Measurements from ENCODE around the gene KLHDC4. TPM values are rescaled to one million over a fixed set of nuclear protein-coding genes. Genes with fewer than 3 reads are reported as not detected.

The KLHDC4 gene
- total RNA-seq, 5 donors from 2014 or later (not counting 1 experiment from before 2014, with no cell fraction given), result 104 to 136 (median 116) TPM

GRCh38 chr16:87667946-87668345, 97.8 kb downstream of the KLHDC4 start:
- no peak overlapping the region for H3K27ac ChIP-seq (ENCODE audit: low read length)
- Mint-ChIP-seq H3K27ac (no peak overlapping the region), H3K9me3 (no peaks in the 10 kb centered on the region), H3K4me1 (no peaks in the 10 kb centered on the region), H3K4me3 (no peak overlapping the region), H3K27me3 (peaks cover 0 to 8% of the 10 kb centered on the region in 2 donors), H3K36me3 (no peaks in the 10 kb centered on the region)
- H3K27me3 ChIP-seq (replicated peaks in 1 of 2; ENCODE audit: control insufficient read depth in 2 of 2, extremely low read depth in 1 of 2, insufficient read depth in 2 of 2, low read length in 1 of 2), result peaks cover 0 to 34% of the 10 kb centered on the region in 2 experiments
- whole genome bisulfite sequencing (ENCODE audit: insufficient coverage), result 90% methylated on average over 19 of the region's 19 CpGs
- ChIA-PET CTCF (no interaction called here), POLR2A (no interaction called here)
- no peak for ATAC-seq (replicated peaks in 1 of 4)
- no peak for DNase-seq
- no peaks in the 10 kb centered on the region for H3K4me1 ChIP-seq (ENCODE audit: control insufficient read depth in 1 of 2, extremely low read depth in 1 of 2, insufficient read depth in 2 of 2, low read length in 2 of 2)
- no peak overlapping the region for H3K4me3 ChIP-seq (ENCODE audit: control insufficient read depth in 1 of 2, extremely low read depth in 1 of 2, low read length in 1 of 2)
- no peaks in the 10 kb centered on the region for H3K36me3 ChIP-seq (ENCODE audit: control insufficient read depth in 2 of 2, extremely low read depth in 1 of 2, insufficient read depth in 1 of 2, low read length in 1 of 2)
- no peaks in the 10 kb centered on the region for H3K9me3 ChIP-seq

GRCh38 chr16:87667443-87667842, 98.3 kb downstream of the KLHDC4 start:
- H3K9me3 Mint-ChIP-seq, result no peaks in the 10 kb centered on the region
- Histone ChIP-seq H3K27ac (ENCODE audit: low read length) (no peak overlapping the region), H3K4me1 (ENCODE audit: control insufficient read depth in 1 of 2, extremely low read depth in 1 of 2, insufficient read depth in 2 of 2, low read length in 2 of 2) (no peaks in the 10 kb centered on the region), H3K36me3 (ENCODE audit: control insufficient read depth in 2 of 2, extremely low read depth in 1 of 2, insufficient read depth in 1 of 2, low read length in 1 of 2) (no peaks in the 10 kb centered on the region), H3K27me3 (replicated peaks in 1 of 2; ENCODE audit: control insufficient read depth in 2 of 2, extremely low read depth in 1 of 2, insufficient read depth in 2 of 2, low read length in 1 of 2) (peaks cover 0 to 37% of the 10 kb centered on the region in 2 experiments), H3K9me3 (no peaks in the 10 kb centered on the region), H3K4me3 (ENCODE audit: control insufficient read depth in 1 of 2, extremely low read depth in 1 of 2, low read length in 1 of 2) (no peak overlapping the region)
- H3K27ac Mint-ChIP-seq, result no peak overlapping the region
- H3K36me3 Mint-ChIP-seq, result no peaks in the 10 kb centered on the region
- DNase-seq (no peak), ATAC-seq (replicated peaks in 1 of 4) (no peak)
- CTCF ChIA-PET, result no interaction called here
- no peaks in the 10 kb centered on the region for H3K4me1 Mint-ChIP-seq
- H3K27me3 Mint-ChIP-seq, result peaks cover 0 to 11% of the 10 kb centered on the region in 2 donors
- POLR2A ChIA-PET, result no interaction called here
- no peak overlapping the region for H3K4me3 Mint-ChIP-seq
- 74% methylated on average over 6 of the region's 7 CpGs for WGBS (ENCODE audit: insufficient coverage)

- no peak for ATAC-seq (replicated peaks in 1 of 4)
- CTCF ChIA-PET, result interaction anchor here in 1 of 2 donors (0.5 kb wide), 1 partner anchor 112 kb away, joined by 4 read pairs; no protein-coding TSS in a partner anchor
Observed at GRCh38 chr16:87666919-87667318, 98.9 kb downstream of the KLHDC4 start.

GRCh38 chr16:87665193-87665592, 100.6 kb downstream of the KLHDC4 start:
- POLR2A ChIA-PET, result no interaction called here
- Histone ChIP-seq H3K36me3 (ENCODE audit: control insufficient read depth in 2 of 2, extremely low read depth in 1 of 2, insufficient read depth in 1 of 2, low read length in 1 of 2) (no peaks in the 10 kb centered on the region), H3K4me1 (ENCODE audit: control insufficient read depth in 1 of 2, extremely low read depth in 1 of 2, insufficient read depth in 2 of 2, low read length in 2 of 2) (no peaks in the 10 kb centered on the region), H3K4me3 (ENCODE audit: control insufficient read depth in 1 of 2, extremely low read depth in 1 of 2, low read length in 1 of 2) (no peak overlapping the region), H3K27ac (ENCODE audit: low read length) (no peak overlapping the region), H3K27me3 (replicated peaks in 1 of 2; ENCODE audit: control insufficient read depth in 2 of 2, extremely low read depth in 1 of 2, insufficient read depth in 2 of 2, low read length in 1 of 2) (peaks cover 0 to 54% of the 10 kb centered on the region in 2 experiments), H3K9me3 (no peaks in the 10 kb centered on the region)
- no peaks in the 10 kb centered on the region for H3K36me3 Mint-ChIP-seq
- DNase-seq (no peak), ATAC-seq (replicated peaks in 1 of 4) (no peak)
- CTCF ChIA-PET, result no interaction called here
- no peaks in the 10 kb centered on the region for H3K9me3 Mint-ChIP-seq
- H3K27ac Mint-ChIP-seq, result no peak overlapping the region
- peaks cover 4 to 29% of the 10 kb centered on the region in 2 donors for H3K27me3 Mint-ChIP-seq
- WGBS (ENCODE audit: insufficient coverage), result 97% methylated on average over 6 of the region's 15 CpGs
- peaks cover 0 to 4% (median 0%) of the 10 kb centered on the region in 3 donors for H3K4me1 Mint-ChIP-seq
- H3K4me3 Mint-ChIP-seq, result no peak overlapping the region

More at GRCh38 chr16:87666919-87667318, 98.9 kb downstream of the KLHDC4 start:
- 70% methylated on average over 15 of the region's 16 CpGs for WGBS (ENCODE audit: insufficient coverage)
- H3K27ac ChIP-seq (ENCODE audit: low read length), result no peak overlapping the region
- no peak for DNase-seq
- no peak overlapping the region for H3K4me3 ChIP-seq (ENCODE audit: control insufficient read depth in 1 of 2, extremely low read depth in 1 of 2, low read length in 1 of 2)
- no peaks in the 10 kb centered on the region for H3K36me3 Mint-ChIP-seq
- H3K27me3 Mint-ChIP-seq, result peaks cover 0 to 16% of the 10 kb centered on the region in 2 donors
- H3K27ac Mint-ChIP-seq, result no peak overlapping the region
- no peaks in the 10 kb centered on the region for H3K9me3 ChIP-seq
- no peaks in the 10 kb centered on the region for H3K36me3 ChIP-seq (ENCODE audit: control insufficient read depth in 2 of 2, extremely low read depth in 1 of 2, insufficient read depth in 1 of 2, low read length in 1 of 2)
- H3K9me3 Mint-ChIP-seq, result no peaks in the 10 kb centered on the region
- no peak overlapping the region for H3K4me3 Mint-ChIP-seq
- H3K4me1 ChIP-seq (ENCODE audit: control insufficient read depth in 1 of 2, extremely low read depth in 1 of 2, insufficient read depth in 2 of 2, low read length in 2 of 2), result no peaks in the 10 kb centered on the region
- POLR2A ChIA-PET, result no interaction called here
- H3K27me3 ChIP-seq (replicated peaks in 1 of 2; ENCODE audit: control insufficient read depth in 2 of 2, extremely low read depth in 1 of 2, insufficient read depth in 2 of 2, low read length in 1 of 2), result peaks cover 0 to 40% of the 10 kb centered on the region in 2 experiments
- peaks cover 0 to 1% (median 0%) of the 10 kb centered on the region in 3 donors for H3K4me1 Mint-ChIP-seq

- H3K27me3 Mint-ChIP-seq, result peaks cover 4 to 29% of the 10 kb centered on the region in 2 donors
Observed at GRCh38 chr16:87664792-87665191, 101.0 kb downstream of the KLHDC4 start.

GRCh38 chr16:87662254-87663204, 103.3 kb downstream of the KLHDC4 start:
- peaks cover 0 to 45% of the 10 kb centered on the region in 2 experiments for H3K27me3 ChIP-seq (replicated peaks in 1 of 2; ENCODE audit: control insufficient read depth in 2 of 2, extremely low read depth in 1 of 2, insufficient read depth in 2 of 2, low read length in 1 of 2)
- WGBS (ENCODE audit: insufficient coverage), result 57% methylated on average over 10 of the region's 25 CpGs

More at GRCh38 chr16:87664792-87665191, 101.0 kb downstream of the KLHDC4 start:
- Histone ChIP-seq H3K27me3 (replicated peaks in 1 of 2; ENCODE audit: control insufficient read depth in 2 of 2, extremely low read depth in 1 of 2, insufficient read depth in 2 of 2, low read length in 1 of 2) (peaks cover 0 to 52% of the 10 kb centered on the region in 2 experiments), H3K4me1 (ENCODE audit: control insufficient read depth in 1 of 2, extremely low read depth in 1 of 2, insufficient read depth in 2 of 2, low read length in 2 of 2) (no peaks in the 10 kb centered on the region), H3K4me3 (ENCODE audit: control insufficient read depth in 1 of 2, extremely low read depth in 1 of 2, low read length in 1 of 2) (no peak overlapping the region), H3K36me3 (ENCODE audit: control insufficient read depth in 2 of 2, extremely low read depth in 1 of 2, insufficient read depth in 1 of 2, low read length in 1 of 2) (no peaks in the 10 kb centered on the region), H3K27ac (ENCODE audit: low read length) (no peak overlapping the region), H3K9me3 (no peaks in the 10 kb centered on the region)
- ChIA-PET POLR2A (no interaction called here), CTCF (no interaction called here)
- Mint-ChIP-seq H3K36me3 (no peaks in the 10 kb centered on the region), H3K27ac (no peak overlapping the region), H3K4me1 (peaks cover 0 to 4% (median 0%) of the 10 kb centered on the region in 3 donors), H3K4me3 (no peak overlapping the region), H3K9me3 (no peaks in the 10 kb centered on the region)
- no peak for ATAC-seq (replicated peaks in 1 of 4)
- 92% methylated on average over 10 of the region's 11 CpGs for WGBS (ENCODE audit: insufficient coverage)
- no peak for DNase-seq

More at GRCh38 chr16:87662254-87663204, 103.3 kb downstream of the KLHDC4 start:
- no peaks in the 10 kb centered on the region for H3K36me3 ChIP-seq (ENCODE audit: control insufficient read depth in 2 of 2, extremely low read depth in 1 of 2, insufficient read depth in 1 of 2, low read length in 1 of 2)
- no peaks in the 10 kb centered on the region for H3K36me3 Mint-ChIP-seq
- H3K4me1 Mint-ChIP-seq, result peaks cover 0 to 4% (median 0%) of the 10 kb centered on the region in 3 donors
- DNase-seq (no peak), ATAC-seq (replicated peaks in 1 of 4) (no peak)
- no peaks in the 10 kb centered on the region for H3K9me3 Mint-ChIP-seq
- no peaks in the 10 kb centered on the region for H3K4me1 ChIP-seq (ENCODE audit: control insufficient read depth in 1 of 2, extremely low read depth in 1 of 2, insufficient read depth in 2 of 2, low read length in 2 of 2)
- H3K27ac ChIP-seq (ENCODE audit: low read length), result no peak overlapping the region
- no peak overlapping the region for H3K4me3 Mint-ChIP-seq
- ChIA-PET CTCF (interaction anchor here in 1 of 2 donors (0.6 kb wide), 1 partner anchor 1018 kb away, joined by 3 read pairs; no protein-coding TSS in a partner anchor), POLR2A (interaction anchor here in 1 of 2 donors (0.5 kb wide), 1 partner anchor 203 kb away, joined by 6 read pairs; no protein-coding TSS in a partner anchor)
- H3K27me3 Mint-ChIP-seq, result peaks cover 4 to 26% of the 10 kb centered on the region in 2 donors
- H3K9me3 ChIP-seq, result no peaks in the 10 kb centered on the region
- H3K4me3 ChIP-seq (ENCODE audit: control insufficient read depth in 1 of 2, extremely low read depth in 1 of 2, low read length in 1 of 2), result no peak overlapping the region
- H3K27ac Mint-ChIP-seq, result no peak overlapping the region
